SH-SY5Y (cell line): ENCODE results near the gene GLI2.

Experiments used
- GATA2 ChIP-seq: IDR thresholded peaks from 2 replicates; pipeline ENCODE4 v1.6.1; 2011; ENCODE audit warnings: mild to moderate bottlenecking, low read depth, low read length
- GATA3 ChIP-seq: IDR thresholded peaks from 2 replicates; pipeline ENCODE4 v1.6.1; 2011; ENCODE audit warnings: low read depth, mild to moderate bottlenecking, low read length, moderate library complexity

GRCh38 chr2:120770176-120770575 is 34.5 kb downstream of the GLI2 start:
- TF ChIP-seq GATA2 (no peak), GATA3 (no peak)
